Stomach (tissue), 8 donors: ENCODE results near the gene SULT1A3. TPM values are rescaled to one million over a fixed set of nuclear protein-coding genes. Genes with fewer than 3 reads are reported as not detected.

Experiments
- polyA plus RNA-seq, 3 donors: library from polyadenylated mRNA; stranded (reverse); fragments of 200-250 nt; gene quantifications; one replicate each; pipeline ENCODE4 v1.2.3, GENCODE V29; 2013
- small RNA-seq, 4 donors: library from RNA; depleted of rRNA; stranded (forward); fragments of <200 nt; gene quantifications; one replicate each; pipeline ENCODE3, GENCODE V24; 2016
- total RNA-seq, 5 donors: library from RNA; depleted of rRNA; stranded (reverse); fragments of >200 nt; gene quantifications; one replicate each; pipeline versions ENCODE4 v1.1.0 to v1.2.3, GENCODE V29; 2014 to 2016
- donor health status: healthy with polysubstance abuse.
- donor health status: Bipolar disorder and iron deficiency.
- donor health status: healthy.

Gene SULT1A3
- total and polyA plus RNA-seq, 8 donors: 4.2 to 118 (median 47.7) TPM

Small RNA genes within 50 kb of the gene (small RNA-seq; reads per million reads assigned to genes)
- gene AC106782.4: 0 reads per million in 4 donors

Other genes starting within 250 kb of the SULT1A3 start
- gene TMEM219, start 237.2 kb upstream of the SULT1A3 start, total RNA-seq: 100 to 1,000 TPM in 1 of 5 donors, 10 to 100 TPM in 4; 32.1 to 238 (median 60.5) TPM
- 100 to 1,000 TPM; 190 to 286 (median 212) TPM for gene TMEM219, start 237.2 kb upstream of the SULT1A3 start, polyA plus RNA-seq
- 100 to 1,000 TPM in 1 of 5 donors, 10 to 100 TPM in 4; 33.8 to 135 (median 36.6) TPM for gene TAOK2, start 225.4 kb upstream of the SULT1A3 start, total RNA-seq
- 10 to 100 TPM; 12.5 to 22.6 (median 14.5) TPM for gene TAOK2, start 225.4 kb upstream of the SULT1A3 start, polyA plus RNA-seq
- gene HIRIP3, start 203.6 kb upstream of the SULT1A3 start, total RNA-seq: 10 to 100 TPM in 1 of 5 donors, 1 to 10 TPM in 4; 1.8 to 13.4 (median 5.1) TPM
- 10 to 100 TPM; 13.6 to 14.8 (median 13.7) TPM for gene HIRIP3, start 203.6 kb upstream of the SULT1A3 start, polyA plus RNA-seq
- gene INO80E, start 203.0 kb upstream of the SULT1A3 start, total RNA-seq: 100 to 1,000 TPM in 1 of 5 donors, 10 to 100 TPM in 3, 1 to 10 TPM in 1; 3.5 to 319 (median 18.2) TPM
- 100 to 1,000 TPM in 1 of 3 donors, 10 to 100 TPM in 2; 45.7 to 109 (median 59.0) TPM for gene INO80E, start 203.0 kb upstream of the SULT1A3 start, polyA plus RNA-seq
- 10 to 100 TPM in 1 of 5 donors, under 1 TPM in 1, not detected in 3; 0.72 to 20.9 TPM for gene DOC2A, start 188.2 kb upstream of the SULT1A3 start, total RNA-seq
- 1 to 10 TPM in 1 of 3 donors, under 1 TPM in 1, not detected in 1; 0.75 to 2.8 TPM for gene DOC2A, start 188.2 kb upstream of the SULT1A3 start, polyA plus RNA-seq
- gene C16orf92, start 176.1 kb upstream of the SULT1A3 start, total RNA-seq: not detected
- not detected for gene C16orf92, start 176.1 kb upstream of the SULT1A3 start, polyA plus RNA-seq
- under 1 TPM in 1 of 5 donors, not detected in 4; 0.92 TPM for gene TLCD3B, start 168.0 kb upstream of the SULT1A3 start, total RNA-seq
- gene TLCD3B, start 168.0 kb upstream of the SULT1A3 start, polyA plus RNA-seq: under 1 TPM in 1 of 3 donors, not detected in 2; 0.18 TPM
- 1,000 to 10,000 TPM in 1 of 5 donors, 100 to 1,000 TPM in 4; 180 to 2,515 (median 698) TPM for gene ALDOA, start 133.5 kb upstream of the SULT1A3 start, total RNA-seq
- 1,000 to 10,000 TPM in 1 of 3 donors, 100 to 1,000 TPM in 2; 740 to 1,310 (median 887) TPM for gene ALDOA, start 133.5 kb upstream of the SULT1A3 start, polyA plus RNA-seq
- gene PPP4C, start 123.3 kb upstream of the SULT1A3 start, total RNA-seq: 10 to 100 TPM; 21.4 to 86.1 (median 63.6) TPM
- gene PPP4C, start 123.3 kb upstream of the SULT1A3 start, polyA plus RNA-seq: 100 to 1,000 TPM in 1 of 3 donors, 10 to 100 TPM in 2; 76.1 to 118 (median 93.3) TPM
- 10 to 100 TPM in 1 of 5 donors, 1 to 10 TPM in 1, not detected in 3; 3.8 to 25.0 TPM for gene TBX6, start 107.3 kb upstream of the SULT1A3 start, total RNA-seq
- gene TBX6, start 107.3 kb upstream of the SULT1A3 start, polyA plus RNA-seq: 1 to 10 TPM; 1.1 to 2.5 (median 2.1) TPM
- 100 to 1,000 TPM in 1 of 5 donors, 10 to 100 TPM in 4; 13.9 to 116 (median 37.9) TPM for gene YPEL3, start 103.0 kb upstream of the SULT1A3 start, total RNA-seq
- 100 to 1,000 TPM; 103 to 162 (median 111) TPM for gene YPEL3, start 103.0 kb upstream of the SULT1A3 start, polyA plus RNA-seq
- gene GDPD3, start 85.7 kb upstream of the SULT1A3 start, total RNA-seq: 100 to 1,000 TPM in 1 of 5 donors, 1 to 10 TPM in 4; 1.8 to 178 (median 7.2) TPM
- gene GDPD3, start 85.7 kb upstream of the SULT1A3 start, polyA plus RNA-seq: 10 to 100 TPM in 1 of 3 donors, 1 to 10 TPM in 2; 4.4 to 15.9 (median 4.6) TPM
- 100 to 1,000 TPM in 3 of 5 donors, 10 to 100 TPM in 2; 21.5 to 290 (median 111) TPM for gene MAPK3, start 76.0 kb upstream of the SULT1A3 start, total RNA-seq
- 100 to 1,000 TPM in 1 of 3 donors, 10 to 100 TPM in 2; 39.9 to 203 (median 68.2) TPM for gene MAPK3, start 76.0 kb upstream of the SULT1A3 start, polyA plus RNA-seq
- gene CORO1A, start 15.7 kb upstream of the SULT1A3 start, total RNA-seq: 10 to 100 TPM; 13.0 to 30.3 (median 18.7) TPM
- gene CORO1A, start 15.7 kb upstream of the SULT1A3 start, polyA plus RNA-seq: 10 to 100 TPM; 34.2 to 42.5 (median 37.3) TPM
- 100 to 1,000 TPM in 2 of 5 donors, 10 to 100 TPM in 2, not detected in 1; 21.3 to 415 (median 168) TPM for gene BOLA2B, start 5.6 kb upstream of the SULT1A3 start, total RNA-seq
- 100 to 1,000 TPM; 281 to 322 (median 321) TPM for gene BOLA2B, start 5.6 kb upstream of the SULT1A3 start, polyA plus RNA-seq
- gene SLX1A, start 5.4 kb upstream of the SULT1A3 start, total RNA-seq: 10 to 100 TPM in 3 of 5 donors, 1 to 10 TPM in 2; 2.3 to 86.9 (median 19.0) TPM
- 10 to 100 TPM; 80.8 to 86.0 (median 84.2) TPM for gene SLX1A, start 5.4 kb upstream of the SULT1A3 start, polyA plus RNA-seq
- 1 to 10 TPM in 4 of 5 donors, not detected in 1; 1.6 to 6.4 (median 3.0) TPM for gene NPIPB13, start 49.2 kb downstream of the SULT1A3 start, total RNA-seq
- gene NPIPB13, start 49.2 kb downstream of the SULT1A3 start, polyA plus RNA-seq: 1 to 10 TPM; 1.7 to 5.5 (median 2.6) TPM
- gene CD2BP2, start 156.1 kb downstream of the SULT1A3 start, total RNA-seq: 10 to 100 TPM in 4 of 5 donors, 1 to 10 TPM in 1; 8.8 to 30.8 (median 18.3) TPM
- gene CD2BP2, start 156.1 kb downstream of the SULT1A3 start, polyA plus RNA-seq: 10 to 100 TPM; 37.1 to 45.2 (median 41.4) TPM
- 10 to 100 TPM; 25.1 to 89.2 (median 33.2) TPM for gene TBC1D10B, start 171.2 kb downstream of the SULT1A3 start, total RNA-seq
- gene TBC1D10B, start 171.2 kb downstream of the SULT1A3 start, polyA plus RNA-seq: 10 to 100 TPM; 20.5 to 25.0 (median 22.0) TPM
- not detected for gene MYL11, start 175.5 kb downstream of the SULT1A3 start, total RNA-seq
- gene MYL11, start 175.5 kb downstream of the SULT1A3 start, polyA plus RNA-seq: 1 to 10 TPM in 2 of 3 donors, not detected in 1; 1.6 to 4.7 TPM
- gene SEPTIN1, start 183.3 kb downstream of the SULT1A3 start, total RNA-seq: 1 to 10 TPM in 3 of 5 donors, under 1 TPM in 1, not detected in 1; 0.72 to 6.2 (median 3.9) TPM
- gene SEPTIN1, start 183.3 kb downstream of the SULT1A3 start, polyA plus RNA-seq: 10 to 100 TPM in 1 of 3 donors, 1 to 10 TPM in 2; 5.2 to 10.5 (median 7.0) TPM
- gene ZNF48, start 196.2 kb downstream of the SULT1A3 start, total RNA-seq: 10 to 100 TPM in 1 of 5 donors, 1 to 10 TPM in 4; 4.0 to 33.6 (median 5.4) TPM
- gene ZNF48, start 196.2 kb downstream of the SULT1A3 start, polyA plus RNA-seq: 1 to 10 TPM; 3.9 to 5.5 (median 4.6) TPM
- gene ZNF771, start 208.4 kb downstream of the SULT1A3 start, total RNA-seq: 10 to 100 TPM in 2 of 5 donors, 1 to 10 TPM in 3; 1.2 to 28.7 (median 6.7) TPM
- gene ZNF771, start 208.4 kb downstream of the SULT1A3 start, polyA plus RNA-seq: 10 to 100 TPM in 1 of 3 donors, 1 to 10 TPM in 2; 3.4 to 11.0 (median 6.5) TPM
- gene DCTPP1, start 230.8 kb downstream of the SULT1A3 start, total RNA-seq: 10 to 100 TPM in 4 of 5 donors, not detected in 1; 15.5 to 47.8 (median 27.1) TPM
- 10 to 100 TPM; 28.0 to 50.2 (median 50.1) TPM for gene DCTPP1, start 230.8 kb downstream of the SULT1A3 start, polyA plus RNA-seq
- gene SEPHS2, start 246.6 kb downstream of the SULT1A3 start, total RNA-seq: 100 to 1,000 TPM in 1 of 5 donors, 10 to 100 TPM in 4; 30.7 to 167 (median 41.4) TPM
- gene SEPHS2, start 246.6 kb downstream of the SULT1A3 start, polyA plus RNA-seq: 10 to 100 TPM; 36.8 to 66.1 (median 61.1) TPM